Lower lobe of right lung (tissue), 2 donors: ENCODE results near the gene ETF1. TPM values are rescaled to one million over a fixed set of nuclear protein-coding genes. Genes with fewer than 3 reads are reported as not detected.

Experiments
- ATAC-seq, 2 donors: fragments of 200-7000 bp; cut with Tn5 transposase; one replicate each; pipeline ENCODE4 v1.9.1; 2020 to 2022; ENCODE audit warnings: mild to moderate bottlenecking in 2 of 2, moderate library complexity in 2 of 2
- DNase-seq: peaks from one replicate; pipeline ENCODE4 v3.0.0-alpha.2; 2020
- H3K27ac ChIP-seq: fragments of 200-600 bp; one replicate; pipeline ENCODE4 v1.8.0; 2022
- H3K27me3 ChIP-seq: fragments of 200-600 bp; one replicate; pipeline ENCODE4 v1.8.0; 2022; ENCODE audit warnings: low read depth
- H3K36me3 ChIP-seq: fragments of 200-600 bp; one replicate; pipeline ENCODE4 v1.8.0; 2022; ENCODE audit warnings: mild to moderate bottlenecking
- H3K4me1 ChIP-seq: fragments of 200-600 bp; one replicate; pipeline ENCODE4 v1.8.0; 2022
- H3K4me3 ChIP-seq: fragments of 200-600 bp; one replicate; pipeline ENCODE4 v1.8.0; 2022; ENCODE audit warnings: mild to moderate bottlenecking
- H3K9me3 ChIP-seq: fragments of 200-600 bp; one replicate; pipeline ENCODE4 v1.8.0; 2022
- CTCF ChIP-seq: fragments of 200-600 bp; IDR thresholded peaks from one replicate; pipeline ENCODE4 v1.8.0; 2022; ENCODE audit warnings: antibody characterized with exemption, mild to moderate bottlenecking
- intact Hi-C: fragments of 100-400 bp; cut with DNase I; formaldehyde crosslinking; loops from one replicate; pipeline ENCODE4 v1.11.0; 2022
- total RNA-seq: library from RNA; stranded (reverse); fragmentation: NEBNext Ultra II Directional; extraction: Animal tissue kit (Norgen Biotek cat#: 25700); gene quantifications from one replicate; pipeline ENCODE4 v1.2.1, GENCODE V29; 2021
- donor health status: DM: no; HTN: yes; CAD: no; lungs with severe emphysema.

ETF1 gene
- total RNA-seq, 1 donor from 2014 or later: 90.7 TPM

DNA sequence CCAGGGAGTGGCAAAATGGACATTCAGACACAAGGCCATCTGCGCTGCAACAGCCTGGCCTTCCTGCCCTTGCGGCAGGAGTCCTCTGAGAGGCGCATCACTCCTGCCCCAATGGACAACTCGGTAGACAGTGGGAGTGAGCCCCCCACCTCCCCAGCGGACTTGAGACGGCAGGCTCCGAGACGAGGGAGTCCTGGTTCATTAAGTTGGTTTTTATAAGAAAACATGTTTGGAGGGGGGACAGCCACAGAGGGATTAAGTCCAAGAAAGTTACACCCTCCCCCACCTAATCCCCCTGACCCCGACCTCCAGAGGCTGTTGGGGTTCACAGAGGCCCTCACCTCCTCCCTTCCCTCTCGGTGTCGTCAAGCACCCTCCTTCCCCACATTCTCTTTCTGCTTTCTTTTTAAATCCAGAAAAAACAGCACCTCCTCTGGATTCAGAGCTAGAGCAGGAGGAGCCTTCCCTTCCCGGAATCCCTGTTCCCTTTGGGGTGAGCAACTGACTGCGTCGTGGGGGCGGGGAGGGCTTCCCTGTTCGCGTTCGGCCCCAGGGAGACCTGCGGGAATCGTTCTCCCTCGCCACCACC lies 79.5 kb downstream of the ETF1 start:
- DNase-seq (peak; percentile 55), ATAC-seq (no peak)
- Histone ChIP-seq H3K27ac (peak overlapping the region; percentile 99), H3K27me3 (no peaks in the 10 kb centered on the region), H3K36me3 (peaks cover 7% of the 10 kb centered on the region), H3K9me3 (no peaks in the 10 kb centered on the region), H3K4me3 (peak overlapping the region; percentile 89), H3K4me1 (peaks cover 51% of the 10 kb centered on the region)
- TF ChIP-seq CTCF: no peak
- intact Hi-C loops: no loop called here

DNA sequence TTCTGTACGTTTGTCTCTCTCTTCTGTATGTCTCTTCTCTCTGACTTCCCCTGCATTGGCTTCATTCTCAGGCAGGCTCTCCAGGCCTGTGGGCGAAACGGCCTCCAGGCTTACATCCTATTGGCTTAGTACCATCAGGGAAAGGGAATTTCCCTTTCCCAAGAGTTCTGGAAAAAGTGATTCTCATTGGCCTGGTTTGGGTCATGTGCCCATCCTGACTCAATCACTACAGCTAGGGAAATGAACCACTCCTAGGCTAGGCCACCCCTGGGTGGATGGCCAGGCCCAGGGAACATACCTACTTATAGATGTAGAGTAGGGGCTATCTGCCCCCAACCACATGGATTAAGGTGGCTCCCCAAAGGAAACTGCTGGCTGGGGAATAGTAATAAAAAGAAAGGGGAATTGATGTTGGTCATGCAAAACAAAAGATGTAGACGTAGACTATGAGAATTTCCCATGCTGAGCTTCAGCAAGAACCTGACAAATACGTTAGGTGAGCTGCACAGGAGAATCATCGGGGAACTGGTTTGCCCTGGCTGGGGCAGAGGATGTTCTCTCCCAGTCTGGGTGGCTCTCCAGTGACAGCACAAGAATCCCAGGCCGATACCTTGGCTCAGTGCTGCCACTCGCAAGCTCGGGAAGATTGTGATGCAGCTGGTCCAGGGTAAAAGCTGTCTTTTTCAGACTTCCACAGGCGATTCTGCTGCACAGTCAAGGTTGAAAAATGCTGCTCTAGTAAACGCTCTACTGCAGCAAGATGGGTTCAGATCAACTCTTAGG lies 81.5 kb downstream of the ETF1 start:
- no peak overlapping the region for H3K4me3 ChIP-seq
- H3K4me1 ChIP-seq: peaks cover 39% of the 10 kb centered on the region
- intact Hi-C loops: no loop called here
- peak; percentile 39 for DNase-seq
- no peak for ATAC-seq
- TF ChIP-seq CTCF: no peak
- H3K27me3 ChIP-seq: peaks cover 4% of the 10 kb centered on the region
- no peaks in the 10 kb centered on the region for H3K9me3 ChIP-seq
- no peaks in the 10 kb centered on the region for H3K36me3 ChIP-seq
- H3K27ac ChIP-seq: no peak overlapping the region

DNA sequence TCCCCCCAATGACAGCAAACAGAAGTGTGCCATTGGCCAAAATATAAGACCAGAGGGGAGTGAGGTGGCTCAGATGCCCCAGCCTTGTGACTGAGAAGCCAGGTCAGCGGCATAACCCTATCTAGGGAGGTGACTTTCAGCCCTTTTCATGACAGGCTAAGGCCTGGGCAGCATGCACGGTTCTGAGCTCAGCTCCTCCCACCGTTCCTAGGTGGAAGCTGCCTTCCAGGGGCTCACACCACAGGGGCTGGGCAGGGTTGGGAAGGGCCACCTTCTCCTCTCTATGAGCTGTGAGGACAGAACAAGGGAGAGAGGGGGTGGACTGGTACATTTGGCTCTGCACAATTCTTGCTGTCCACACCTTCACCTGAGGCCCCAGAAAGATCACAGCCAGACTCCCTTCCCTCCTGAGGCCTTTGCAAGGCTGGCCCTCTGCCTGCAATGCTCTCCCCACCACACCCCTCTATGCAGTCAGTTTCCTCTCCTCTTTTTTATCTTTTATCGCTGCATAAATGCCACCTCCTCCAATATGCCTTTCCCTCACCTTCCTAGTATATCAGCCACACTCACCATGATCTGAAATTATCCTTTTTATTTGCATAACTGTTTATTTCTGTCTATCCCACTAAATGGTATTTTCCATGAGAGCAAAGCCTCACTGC lies 82.9 kb downstream of the ETF1 start:
- peaks cover 4% of the 10 kb centered on the region for H3K27me3 ChIP-seq
- DNase-seq: peak; percentile 15
- intact Hi-C loops: no loop called here
- peaks cover 31% of the 10 kb centered on the region for H3K4me1 ChIP-seq
- no peak for TF ChIP-seq CTCF
- H3K27ac ChIP-seq: no peak overlapping the region
- ATAC-seq: no peak
- H3K9me3 ChIP-seq: no peaks in the 10 kb centered on the region
- H3K36me3 ChIP-seq: no peaks in the 10 kb centered on the region
- no peak overlapping the region for H3K4me3 ChIP-seq

DNA sequence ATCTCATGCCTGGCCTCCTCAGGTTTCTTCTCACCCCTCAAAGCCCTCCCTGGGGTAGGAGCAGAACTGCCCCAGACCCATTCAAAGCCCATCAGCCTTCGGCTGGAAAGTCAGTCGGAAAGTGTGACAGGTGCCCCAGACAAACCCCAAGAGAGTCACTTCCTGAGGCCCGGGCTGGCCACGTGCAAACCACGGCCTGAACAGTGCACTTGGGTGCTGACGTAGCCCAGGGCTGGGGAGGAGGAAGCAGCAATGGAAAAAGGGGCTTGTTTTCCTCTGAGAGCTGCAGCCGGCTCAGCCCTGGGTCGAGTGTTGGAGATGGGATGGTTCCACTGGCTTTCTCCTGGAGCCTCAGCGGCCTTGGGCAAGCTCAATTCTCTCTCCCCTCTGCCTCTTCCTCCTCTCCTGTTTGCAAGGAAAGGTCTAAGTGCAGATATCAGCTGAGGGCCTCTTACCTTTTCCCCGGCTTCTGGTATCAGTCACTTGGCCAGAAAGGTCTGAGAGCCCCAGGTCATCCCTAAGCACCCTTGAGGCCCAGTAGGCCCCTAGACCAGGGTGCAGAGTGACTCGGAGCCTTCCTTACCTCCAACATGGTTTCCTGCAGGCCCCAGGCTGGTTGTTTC lies 83.6 kb downstream of the ETF1 start:
- Histone ChIP-seq H3K9me3 (no peaks in the 10 kb centered on the region), H3K4me1 (peaks cover 31% of the 10 kb centered on the region), H3K4me3 (no peak overlapping the region), H3K27me3 (peaks cover 4% of the 10 kb centered on the region), H3K36me3 (no peaks in the 10 kb centered on the region), H3K27ac (no peak overlapping the region)
- TF ChIP-seq CTCF: no peak
- ATAC-seq: no peak
- intact Hi-C loops: loop anchor here (10.0 kb wide), 1 partner anchor 45 kb away; no protein-coding TSS in a partner anchor
- DNase-seq: peak; percentile 59

- no peak overlapping the region for H3K27ac ChIP-seq
- no peak for TF ChIP-seq CTCF
- H3K4me1 ChIP-seq: peaks cover 31% of the 10 kb centered on the region
- DNase-seq (peak; percentile 24), ATAC-seq (no peak)
- H3K27me3 ChIP-seq: peaks cover 4% of the 10 kb centered on the region
- H3K9me3 ChIP-seq: no peaks in the 10 kb centered on the region
- H3K36me3 ChIP-seq: no peaks in the 10 kb centered on the region
- intact Hi-C loops: loop anchor here (10.0 kb wide), 1 partner anchor 46 kb away; no protein-coding TSS in a partner anchor
- H3K4me3 ChIP-seq: no peak overlapping the region
Observed at GRCh38 chr5:138458856-138459255, 84.2 kb downstream of the ETF1 start.
